HG02763 (cell line): ENCODE data around the gene LDLRAD4.

Experiments used
- ATAC-seq: cut with Tn5 transposase; IDR thresholded peaks from one replicate; pipeline ENCODE4 v1.9.1; 2021; ENCODE audit warnings: mild to moderate bottlenecking, moderate library complexity; ENCODE audit not compliant: unreplicated experiment

LDLRAD4 gene

DNA sequence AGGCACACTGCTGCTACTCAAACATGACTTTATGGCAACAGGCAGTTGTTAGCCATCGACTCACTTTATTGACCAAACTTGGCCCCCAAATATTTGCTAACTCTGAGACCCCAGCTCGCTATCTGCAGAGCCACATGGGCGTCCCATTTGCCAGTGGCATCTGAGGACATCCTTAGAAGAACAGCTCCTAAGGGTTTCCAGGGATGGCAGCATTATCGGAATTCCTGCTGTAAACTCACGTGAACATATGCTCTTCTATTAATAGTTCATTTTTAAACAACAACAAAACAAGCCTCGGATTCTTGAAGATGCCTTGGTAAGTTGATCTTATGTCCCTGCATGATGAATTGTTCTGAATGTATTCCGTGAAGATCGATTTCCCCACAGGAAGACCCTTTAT lies 181.0 kb downstream of the LDLRAD4 start:
- ATAC-seq, result no peak

DNA sequence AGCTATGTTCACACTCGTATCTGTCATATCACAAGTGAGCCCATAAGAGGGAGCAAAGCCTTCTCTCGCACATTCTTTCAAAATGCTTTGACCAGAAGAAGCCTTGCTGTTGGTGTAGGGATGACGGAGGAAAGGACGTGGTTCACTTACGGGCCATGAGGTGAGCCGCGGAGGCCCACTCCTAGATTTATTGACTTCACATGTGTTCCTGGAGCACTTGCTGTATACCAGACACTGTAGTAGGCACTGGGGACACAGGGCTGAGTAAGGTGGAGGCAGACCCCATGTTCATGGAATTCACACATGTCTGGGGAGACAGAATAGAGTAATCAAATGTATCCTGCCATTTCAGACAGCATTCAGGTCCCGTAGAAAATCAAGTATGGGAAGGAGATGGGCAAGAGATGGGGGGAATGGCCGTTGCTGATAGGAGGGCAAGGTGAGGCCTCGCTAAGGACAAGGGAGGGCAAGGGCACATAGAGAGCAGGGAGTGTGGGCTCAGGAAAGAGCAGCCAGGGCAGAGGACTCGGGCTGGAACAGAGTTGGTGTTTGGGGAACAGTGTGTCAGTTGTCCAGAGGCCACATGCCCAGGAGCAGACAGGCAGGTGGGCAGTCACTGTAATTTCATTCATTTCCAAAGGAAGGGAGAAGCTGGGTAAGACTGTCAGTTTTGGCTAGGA lies 182.2 kb downstream of the LDLRAD4 start:
- no peak for ATAC-seq

DNA sequence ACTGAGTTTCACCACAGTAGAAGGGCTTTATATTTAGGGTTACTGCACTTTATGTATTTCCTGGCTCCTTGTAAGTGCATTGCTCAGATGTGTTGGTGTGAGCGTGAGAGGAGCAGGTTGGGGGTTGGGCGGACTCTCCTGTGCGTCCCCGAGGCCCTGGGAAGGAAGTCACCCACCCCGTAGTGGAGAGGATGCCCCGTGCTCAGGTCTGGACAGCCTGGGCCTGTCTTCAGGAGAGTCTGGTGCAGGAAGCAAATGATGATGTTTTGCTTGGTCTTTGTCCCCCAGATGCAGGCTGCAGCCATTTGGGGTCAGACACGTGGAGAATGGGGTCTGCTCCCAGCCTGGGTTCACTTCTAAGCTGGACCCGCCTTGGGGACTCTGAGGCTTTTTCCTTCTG lies 182.8 kb downstream of the LDLRAD4 start:
- ATAC-seq, result no peak

DNA sequence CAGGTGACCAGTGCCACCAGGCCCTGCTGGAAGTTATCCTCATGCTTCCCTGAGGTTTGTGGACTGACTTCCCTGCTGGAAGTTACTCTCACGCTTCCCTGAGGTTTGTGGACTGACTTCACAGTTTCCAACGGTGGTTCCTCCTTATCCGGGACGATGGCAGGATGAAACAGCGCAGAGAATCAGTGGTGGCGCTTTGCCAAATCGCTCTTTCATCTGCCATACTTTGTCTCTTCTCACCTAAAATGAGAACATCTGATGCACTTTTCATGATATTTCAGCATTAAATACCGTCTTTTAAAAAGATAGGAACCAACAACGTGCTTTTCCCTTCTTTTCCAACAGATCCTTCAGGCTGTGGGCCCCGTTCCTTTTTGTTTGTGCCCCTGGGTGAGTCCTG lies 183.3 kb downstream of the LDLRAD4 start:
- ATAC-seq, result no peak

DNA sequence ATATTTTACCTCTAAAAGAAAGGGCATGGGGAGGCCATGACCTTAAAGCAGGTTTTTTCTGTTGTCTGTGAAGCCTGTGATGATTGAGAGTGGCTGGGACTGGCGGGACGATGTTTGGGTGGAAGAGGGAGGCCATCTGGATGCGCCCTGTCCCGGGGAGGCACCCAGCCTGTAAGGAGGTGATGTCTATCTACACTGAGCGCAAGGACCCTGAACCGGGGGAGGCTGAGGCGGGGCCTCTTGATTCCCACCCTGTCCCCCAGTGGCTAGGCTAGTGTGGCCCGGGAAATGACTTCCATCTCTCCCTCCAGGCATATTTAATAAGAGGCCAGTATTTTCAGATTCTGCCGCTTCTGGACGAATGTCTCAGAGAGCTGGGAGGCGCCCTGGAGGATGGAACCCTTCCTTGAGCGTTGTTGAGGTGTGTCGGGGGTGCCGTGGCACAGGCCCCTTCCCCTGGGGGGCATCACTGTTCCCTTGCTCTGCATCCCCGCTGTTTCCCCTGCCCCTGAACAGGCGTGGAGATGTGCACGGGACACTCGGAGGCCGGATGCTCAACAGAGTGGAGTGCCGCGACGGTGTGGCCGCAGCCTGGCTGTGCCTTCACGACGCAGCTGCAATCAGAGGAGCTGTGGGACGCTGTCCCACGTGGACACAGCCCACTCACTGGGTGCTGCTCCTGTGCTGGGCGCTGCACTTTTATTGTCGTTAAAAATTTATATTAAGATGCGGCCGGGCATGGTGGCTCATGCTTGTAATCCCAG lies 185.4 kb downstream of the LDLRAD4 start:
- ATAC-seq, result no peak

DNA sequence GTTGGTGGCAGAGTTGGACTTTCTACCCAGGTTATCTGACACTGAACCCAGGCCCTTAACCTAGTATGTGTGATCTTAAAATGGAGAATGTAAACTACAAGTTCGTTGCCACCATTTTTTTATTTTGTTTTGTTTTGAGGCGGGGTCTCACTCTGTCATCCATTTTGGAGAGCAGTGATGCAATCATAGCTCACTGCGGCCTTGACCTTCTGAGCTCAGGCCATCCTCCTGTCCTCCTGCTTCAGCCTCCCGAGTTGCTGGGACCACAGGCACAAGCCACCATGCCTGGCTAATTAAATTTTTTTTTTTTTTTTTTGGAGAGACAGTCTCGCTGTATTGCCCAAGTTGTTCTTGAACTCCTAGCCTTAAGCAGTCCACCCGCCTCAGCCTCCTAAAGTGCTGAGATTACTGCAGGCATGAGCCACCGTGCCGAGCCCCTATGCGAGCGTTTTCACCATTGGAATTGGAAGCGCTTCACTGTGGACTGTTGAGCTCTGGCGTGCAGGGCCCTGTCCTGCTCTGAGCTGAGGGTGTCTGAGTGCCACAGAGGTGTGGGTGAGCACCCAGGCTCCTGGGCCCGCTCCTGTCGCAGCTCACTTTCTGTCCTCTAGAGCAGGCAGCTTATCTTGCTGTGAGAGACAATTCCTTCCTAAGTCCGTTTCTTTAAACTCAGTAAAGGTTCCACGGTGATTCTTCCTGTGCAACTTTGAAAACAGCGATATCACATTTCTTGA lies 186.9 kb downstream of the LDLRAD4 start:
- ATAC-seq, result no peak

DNA sequence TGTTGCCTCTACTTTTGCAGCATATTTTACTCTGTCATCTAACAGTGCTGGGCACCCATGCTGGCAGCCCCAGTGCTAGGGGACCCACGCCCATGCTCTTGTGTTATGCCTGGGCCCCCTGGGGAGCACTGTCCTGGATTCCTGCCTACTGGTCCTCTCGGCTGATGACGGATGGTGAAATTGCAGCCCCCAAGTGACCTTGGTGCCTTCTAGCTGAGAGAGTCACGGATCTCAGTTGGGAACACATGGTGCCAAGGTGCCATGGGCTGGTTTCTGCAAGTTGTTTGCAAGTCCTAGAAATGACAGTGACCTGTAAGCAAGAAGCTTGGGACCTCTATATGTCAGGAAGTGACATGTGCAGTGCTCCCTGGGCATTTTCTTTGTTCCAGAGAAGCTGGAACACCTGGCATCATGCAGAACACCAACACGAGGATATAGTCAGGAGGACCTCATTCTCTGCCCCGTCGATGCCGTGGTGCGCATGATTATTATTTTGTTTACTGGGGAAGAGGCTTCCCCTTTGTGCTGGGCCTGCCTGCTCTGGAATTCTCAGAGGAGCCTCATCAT lies 187.6 kb downstream of the LDLRAD4 start:
- ATAC-seq, result no peak

DNA sequence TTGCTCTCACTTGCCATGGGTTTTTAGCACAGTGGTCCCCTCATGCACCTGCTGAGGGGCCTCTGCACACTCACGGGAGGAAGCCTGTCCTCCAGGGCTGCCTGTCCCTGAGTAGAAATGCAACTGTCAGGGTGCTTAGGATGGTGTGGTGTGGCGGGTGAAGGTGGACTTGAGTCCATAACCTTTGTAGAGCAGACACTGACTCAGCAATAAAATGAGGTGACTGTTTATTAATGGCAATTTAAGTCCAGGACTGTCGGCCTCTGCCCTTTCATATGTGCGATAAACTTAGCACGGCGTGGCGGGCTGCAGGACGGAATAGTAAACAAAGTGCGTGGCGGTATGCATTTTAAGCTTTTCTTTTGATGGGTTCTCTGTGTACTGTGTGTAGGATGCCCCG lies 188.2 kb downstream of the LDLRAD4 start:
- ATAC-seq, result no peak

DNA sequence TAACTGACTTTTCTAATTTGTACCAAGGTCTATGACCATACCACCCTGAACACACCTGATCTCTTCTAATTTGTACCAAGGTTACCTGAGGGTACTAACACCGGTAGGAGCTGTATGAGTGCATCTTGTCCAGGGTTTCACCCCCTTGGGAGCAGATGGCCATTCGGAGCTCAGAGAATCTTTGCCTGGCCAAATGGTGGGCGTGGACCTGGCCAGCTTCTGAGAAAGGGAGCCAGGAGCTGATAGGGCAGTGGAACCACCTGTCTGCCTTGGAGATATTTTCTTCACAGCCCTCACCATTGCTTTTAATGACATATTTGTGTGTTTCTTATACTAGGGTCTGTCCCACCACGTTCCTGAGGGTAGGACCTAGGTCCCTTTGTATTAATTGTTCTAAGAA lies 188.9 kb downstream of the LDLRAD4 start:
- no peak for ATAC-seq

DNA sequence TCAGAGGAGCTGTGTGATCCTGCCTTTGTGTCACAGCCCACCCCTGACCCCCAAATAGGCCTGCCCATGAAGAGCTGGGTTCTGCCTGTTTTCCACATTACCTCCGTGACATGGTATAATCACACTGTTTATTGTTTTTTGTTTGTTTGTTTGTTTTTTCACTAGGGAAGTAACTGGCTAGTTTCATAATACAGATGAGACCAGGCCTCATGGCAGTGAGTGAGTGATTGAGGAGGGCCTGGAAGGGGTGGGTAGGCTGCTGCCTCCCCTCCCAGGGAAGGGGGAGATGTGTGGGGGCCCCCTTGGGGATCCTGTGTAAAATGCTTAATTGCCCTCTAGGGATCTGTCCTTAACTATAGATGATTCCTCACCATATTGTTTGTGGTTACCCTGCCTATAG lies 190.5 kb downstream of the LDLRAD4 start:
- ATAC-seq, result no peak

DNA sequence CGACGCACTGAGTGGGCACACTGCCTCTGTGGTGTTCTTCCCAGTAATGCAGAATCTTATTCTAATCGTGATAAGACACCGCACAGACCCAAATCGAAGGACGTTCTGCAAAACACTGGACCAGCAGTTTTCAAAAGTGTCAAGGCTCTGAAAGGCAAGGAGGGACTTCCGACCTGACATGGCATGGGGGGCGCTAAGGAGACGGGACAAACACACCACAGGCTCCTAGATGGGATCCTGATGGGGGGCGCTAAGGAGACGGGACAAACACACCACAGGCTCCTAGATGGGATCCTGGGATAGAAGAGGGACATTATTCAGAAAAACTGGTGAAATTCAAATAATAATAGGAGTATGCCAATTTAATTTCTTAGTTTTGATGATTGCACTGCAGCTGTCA lies 191.4 kb downstream of the LDLRAD4 start:
- ATAC-seq, result no peak

DNA sequence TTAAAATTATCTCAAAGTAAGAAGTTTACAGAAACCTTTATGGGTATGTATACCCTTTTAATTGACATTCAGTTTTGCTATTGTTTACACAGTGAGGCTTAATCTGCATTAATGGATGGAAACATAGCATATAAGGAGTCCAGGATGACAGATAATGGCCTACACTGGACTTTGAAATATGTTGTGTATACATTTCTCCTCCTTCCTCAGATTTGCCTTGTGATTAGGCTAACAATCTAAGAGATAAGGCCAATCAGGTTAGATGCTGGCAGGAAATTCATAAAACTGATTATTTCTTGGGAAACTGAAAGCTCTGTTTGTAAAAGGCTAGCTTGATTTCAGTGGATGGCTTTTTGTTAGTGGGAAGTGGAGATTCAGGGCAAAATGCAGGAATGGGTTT lies 191.9 kb downstream of the LDLRAD4 start:
- ATAC-seq, result no peak

DNA sequence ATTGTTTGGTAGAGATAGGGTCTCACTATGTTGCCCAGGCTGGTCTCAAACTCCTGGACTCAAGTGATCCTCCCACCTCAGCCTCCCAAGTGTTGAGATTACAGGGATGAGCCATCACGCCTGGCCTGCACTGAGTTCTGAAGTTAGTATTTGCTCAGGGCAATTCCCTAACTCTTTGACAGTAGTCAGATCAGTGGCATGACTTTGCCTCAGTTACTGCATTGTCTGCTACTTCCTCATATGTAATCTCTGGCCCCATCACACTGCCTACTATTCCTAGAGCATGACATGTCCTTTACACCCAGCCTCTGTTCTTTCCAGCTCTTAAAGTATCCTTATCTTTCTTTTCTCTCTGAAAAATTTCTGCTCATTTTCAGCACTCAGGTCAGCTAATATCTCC lies 193.5 kb downstream of the LDLRAD4 start:
- no peak for ATAC-seq

DNA sequence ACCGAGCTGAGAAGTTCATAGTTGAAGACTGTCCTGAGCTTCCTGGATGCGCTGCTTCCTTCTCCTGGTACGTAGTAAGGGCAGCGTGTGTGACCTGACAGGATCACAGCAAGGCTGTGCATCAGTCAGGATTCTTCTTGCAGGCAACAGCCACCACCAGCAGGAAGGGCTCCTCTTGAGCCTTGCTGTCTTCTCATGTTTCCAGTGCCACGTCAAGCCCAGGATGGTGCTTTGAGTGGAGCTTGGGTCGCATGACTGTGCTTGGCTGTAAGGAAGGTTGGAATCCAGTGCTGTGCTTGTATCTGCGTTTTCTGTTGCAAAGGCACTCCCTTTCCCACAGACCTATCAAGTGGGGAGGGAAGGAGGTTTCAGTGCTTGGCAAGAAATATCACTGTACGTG lies 194.3 kb downstream of the LDLRAD4 start:
- no peak for ATAC-seq

DNA sequence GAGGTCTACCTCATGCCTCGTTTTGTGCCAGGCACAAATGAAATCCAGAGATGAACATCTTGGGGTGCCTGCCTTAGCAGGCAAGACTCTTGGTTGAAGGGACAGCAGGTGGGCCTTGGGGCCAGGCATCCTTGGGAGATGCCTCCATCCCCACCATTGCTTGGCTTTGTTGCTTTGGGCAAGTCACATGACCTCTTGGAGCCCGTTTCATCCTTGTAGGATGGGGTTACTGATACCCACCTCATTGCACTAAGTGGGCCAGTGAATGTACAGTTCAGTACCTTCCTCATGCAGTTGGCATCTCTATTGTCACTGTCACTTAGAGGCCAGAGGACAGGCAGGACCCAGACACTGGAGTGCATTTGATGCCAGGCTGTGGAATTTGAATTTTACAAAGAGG lies 195.5 kb downstream of the LDLRAD4 start:
- ATAC-seq, result no peak

DNA sequence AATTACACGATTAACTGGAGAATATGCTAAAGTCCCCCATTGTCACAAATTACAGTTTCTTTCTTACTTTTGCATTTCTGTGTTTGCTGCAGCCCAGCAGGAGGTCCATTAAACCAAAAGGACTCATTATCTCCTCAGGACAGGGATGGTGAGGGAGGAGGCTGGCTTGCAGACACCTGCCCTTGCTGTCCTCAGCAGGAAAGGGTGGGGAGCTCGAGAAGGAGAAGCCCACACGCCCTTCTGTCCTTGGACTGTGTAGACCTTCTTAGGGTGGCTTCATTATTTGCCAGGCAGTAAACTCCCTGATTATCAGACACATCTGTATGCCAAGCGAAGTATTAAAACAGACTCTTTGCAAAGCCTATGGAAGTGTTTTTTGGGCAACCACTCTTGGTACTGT lies 196.0 kb downstream of the LDLRAD4 start:
- ATAC-seq, result no peak

DNA sequence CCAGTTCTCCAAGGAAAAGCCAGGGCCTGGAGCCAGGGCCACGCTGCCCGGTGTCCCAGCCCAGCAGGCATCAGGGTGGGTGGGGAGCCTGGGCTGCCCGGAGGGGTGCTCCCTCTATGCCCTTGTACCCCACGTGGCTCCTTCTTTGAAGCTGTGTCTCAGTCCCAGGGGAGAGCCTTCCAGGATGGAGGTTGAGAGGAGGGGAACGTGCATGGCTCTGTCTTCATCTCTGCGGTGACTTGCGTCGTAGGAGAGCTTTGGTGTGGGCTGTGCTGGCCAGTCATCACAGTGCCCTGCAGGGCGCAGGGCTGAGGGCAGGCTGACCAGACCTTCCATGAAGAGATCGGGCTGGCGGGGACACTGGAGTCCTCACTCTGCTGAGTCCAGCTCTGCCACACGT lies 197.2 kb downstream of the LDLRAD4 start:
- no peak for ATAC-seq

DNA sequence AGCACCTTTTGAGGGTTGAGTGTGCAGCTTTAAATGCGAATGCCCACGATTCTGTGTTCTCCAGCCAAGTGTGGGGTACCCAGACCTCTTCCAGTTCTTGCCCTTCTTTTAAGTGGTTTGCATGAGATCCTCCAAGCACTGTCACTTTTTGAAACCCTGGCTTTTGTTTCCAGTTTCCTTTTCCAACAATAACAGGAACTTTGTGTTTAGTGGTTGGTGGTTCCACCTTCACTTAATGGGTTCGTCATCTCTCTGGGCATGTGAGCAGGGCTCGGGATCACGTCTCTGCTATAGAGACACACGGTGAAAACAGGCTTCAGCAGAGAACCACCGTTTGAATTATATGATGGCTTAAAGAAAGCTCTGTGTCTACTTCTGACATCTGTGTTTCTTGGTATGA lies 197.6 kb downstream of the LDLRAD4 start:
- no peak for ATAC-seq

DNA sequence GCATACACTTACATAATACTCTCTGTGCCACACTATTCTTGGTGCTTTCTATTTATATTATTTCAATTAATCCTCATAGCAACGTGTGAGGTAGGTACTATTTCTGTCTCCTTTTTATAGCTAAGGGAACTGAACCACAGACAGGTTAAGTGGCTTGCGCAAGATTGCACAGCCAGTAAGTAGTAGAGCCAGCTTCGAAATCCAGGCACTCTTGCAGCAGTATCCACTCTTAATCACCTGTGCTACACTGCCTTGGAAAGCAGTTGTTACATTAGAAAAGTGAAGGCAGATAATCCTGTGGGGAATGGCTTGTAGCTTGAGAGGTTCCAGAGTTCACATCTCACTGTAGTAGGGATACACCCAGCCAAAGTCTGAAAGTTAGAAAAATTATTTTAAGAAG lies 198.3 kb downstream of the LDLRAD4 start:
- ATAC-seq, result no peak

DNA sequence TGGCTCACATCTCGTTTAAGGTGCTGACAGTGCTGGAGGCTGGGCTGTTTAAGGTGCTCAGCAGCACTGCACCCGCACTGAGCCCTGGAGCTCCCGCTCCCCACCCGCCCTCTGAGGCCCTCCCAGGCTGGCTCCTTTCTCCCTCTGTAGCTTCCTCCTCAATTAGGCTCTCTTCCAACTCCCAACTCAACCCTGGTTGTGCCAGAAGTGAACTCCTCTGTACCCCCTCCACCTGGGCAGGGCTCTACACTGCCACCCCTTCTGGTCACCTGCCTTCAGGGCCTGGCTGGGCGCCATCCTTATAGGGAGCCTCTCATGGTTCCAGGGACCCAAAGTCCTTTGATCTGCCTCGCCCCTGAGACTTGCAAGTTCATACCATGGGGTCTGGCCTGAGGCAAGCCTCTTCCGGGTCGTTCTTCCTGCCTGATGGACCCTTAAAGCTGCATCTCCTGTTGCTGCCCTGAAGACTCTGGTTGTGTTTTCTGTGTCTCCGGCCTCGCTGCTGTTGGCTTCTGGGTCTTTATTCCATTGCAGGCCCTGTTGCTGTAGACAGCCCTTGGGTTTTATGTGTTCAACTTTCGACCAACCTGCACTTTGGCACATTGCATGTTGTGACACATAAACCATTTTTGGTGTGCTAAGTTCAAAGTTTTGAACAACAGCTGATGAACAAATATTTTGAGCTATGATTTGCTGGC lies 199.6 kb downstream of the LDLRAD4 start:
- no peak for ATAC-seq
